Astrocyte of the hippocampus (primary cell): ENCODE measurements around the gene LLGL2.
"Not testable (repeated sequence)": the region's sequence is repeated elsewhere in the genome, so short reads cannot be mapped to it uniquely, and the experiment has no call there.

Experiments used
- DNase-seq: peaks from one replicate; pipeline ENCODE4 v3.0.0; 2011; ENCODE audit warnings: low read depth, low spot score

LLGL2 gene

GRCh38 chr17:75506134-75506533 lies 19.4 kb upstream of the LLGL2 start:
- no peak for DNase-seq

GRCh38 chr17:75506888-75507287 lies 18.6 kb upstream of the LLGL2 start:
- no peak for DNase-seq

GRCh38 chr17:75507733-75508719 lies 17.5 kb upstream of the LLGL2 start:
- DNase-seq: peak; percentile 33

- DNase-seq: no peak
These were observed 16.6 kb upstream of the LLGL2 start for GRCh38 chr17:75508931-75509361.

- DNase-seq: no peak
These were observed 15.8 kb upstream of the LLGL2 start for GRCh38 chr17:75509528-75510258.

GRCh38 chr17:75511270-75511609 lies 14.3 kb upstream of the LLGL2 start:
- DNase-seq: no peak

- DNase-seq: peak; percentile 59
These were observed 13.6 kb upstream of the LLGL2 start for GRCh38 chr17:75511610-75512575.

GRCh38 chr17:75512926-75513640 lies 12.4 kb upstream of the LLGL2 start:
- no peak for DNase-seq

GRCh38 chr17:75513641-75514000 lies 11.9 kb upstream of the LLGL2 start:
- no peak for DNase-seq

- DNase-seq: peak; percentile 55
These were observed 11.1 kb upstream of the LLGL2 start for GRCh38 chr17:75514299-75514918.

- peak; percentile 54 for DNase-seq
These were observed 10.5 kb upstream of the LLGL2 start for GRCh38 chr17:75514919-75515495.

- peak; percentile 98 for DNase-seq
These were observed 9.8 kb upstream of the LLGL2 start, which contains the start of gene CASKIN2 for GRCh38 chr17:75515496-75516254. Gene CASKIN2 (minus strand): TSS chr17:75515537. CDS start chr17:75513804, 1,733 bp downstream.

GRCh38 chr17:75516255-75516618 lies 9.3 kb upstream of the LLGL2 start, which contains the start of gene TSEN54:
Gene TSEN54 (plus strand): TSS chr17:75516528. CDS start chr17:75516561, 33 bp downstream.
- peak; percentile 97 for DNase-seq

GRCh38 chr17:75516619-75517296 lies 8.7 kb upstream of the LLGL2 start:
- DNase-seq: peak; percentile 68

- peak; percentile 22 for DNase-seq
These were observed 8.1 kb upstream of the LLGL2 start for GRCh38 chr17:75517297-75517865.

- DNase-seq: no peak
These were observed 7.3 kb upstream of the LLGL2 start for GRCh38 chr17:75518201-75518600.

GRCh38 chr17:75518983-75519537 lies 6.4 kb upstream of the LLGL2 start:
- DNase-seq: no peak

GRCh38 chr17:75520413-75520812 lies 5.1 kb upstream of the LLGL2 start:
- DNase-seq: not testable (repeated sequence)
